D721Med (cell line): ENCODE results near the gene ZNF865.

Experiments
- DNase-seq: peaks from one replicate; pipeline ENCODE4 v3.0.0; 2011; ENCODE audit warnings: low spot score; ENCODE audit not compliant: insufficient read length
- FAIRE-seq: peaks from 2 replicates; lab custom pipeline; 2011; peaks lifted over from hg19 to GRCh38; lab: Jason Lieb, UNC
- CTCF ChIP-seq: IDR thresholded peaks from 2 replicates; pipeline ENCODE4 v1.5.1; 2012; ENCODE audit warnings: mild to moderate bottlenecking, control low read depth; ENCODE audit not compliant: insufficient read depth; ENCODE audit errors: missing control alignments

The ZNF865 gene

GRCh38 chr19:55598719-55599467, 6.6 kb upstream of the ZNF865 start:
- FAIRE-seq (no peak), DNase-seq (no peak)
- TF ChIP-seq CTCF: no peak

GRCh38 chr19:55599468-55599841, 6.0 kb upstream of the ZNF865 start, which contains the start of gene FIZ1:
FIZ1 (minus strand) TSS chr19:55599517; CDS start chr19:55597865, 1,652 bp downstream.
- no peak for TF ChIP-seq CTCF
- FAIRE-seq: no peak
- peak; percentile 62 for DNase-seq

DNA sequence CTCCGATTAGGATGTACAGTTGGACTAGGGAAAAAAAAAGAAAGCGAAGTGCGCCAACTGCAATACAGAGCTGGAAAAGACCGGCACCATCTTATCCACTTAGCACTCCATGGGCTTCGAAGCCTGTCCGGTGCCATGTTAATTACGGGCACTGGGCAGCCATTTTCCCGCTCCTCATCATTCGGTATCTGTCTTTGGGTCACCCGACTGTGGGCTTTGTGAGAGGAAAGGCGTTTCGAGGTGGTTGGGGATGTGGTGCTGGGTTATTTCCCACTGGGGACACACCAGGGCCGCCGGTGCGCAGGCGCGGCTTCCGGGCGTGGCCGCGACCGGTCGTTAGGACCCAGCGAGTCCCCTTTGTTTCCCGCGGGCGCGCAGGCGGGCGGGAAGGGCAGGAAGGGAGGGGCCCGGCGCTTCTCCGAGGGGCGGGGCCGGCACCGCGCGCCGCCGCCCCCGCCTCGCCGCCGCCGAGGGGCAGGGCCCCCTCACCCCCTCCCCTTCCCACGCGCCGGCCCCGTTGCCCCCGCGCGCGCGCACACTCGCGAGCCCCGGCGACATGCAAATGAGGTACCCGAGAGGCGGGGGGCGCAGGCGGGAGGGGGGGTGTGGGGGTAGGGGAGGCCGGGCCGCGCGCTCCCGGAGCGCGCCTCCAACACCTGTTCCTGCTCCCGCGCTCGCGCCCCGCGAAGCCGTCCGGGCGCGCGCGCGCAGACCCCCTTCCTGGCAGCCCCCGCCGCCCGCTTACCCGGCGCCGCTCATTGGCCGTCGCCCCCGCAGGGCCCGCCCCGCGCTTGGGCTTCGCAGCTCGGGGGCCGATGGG, 5.4 kb upstream of the ZNF865 start, which contains the start of gene ZNF524:
ZNF524 (plus strand) TSS at position 447 of the 820 bp plus-strand sequence. CDS start 1,825 bp downstream, outside the sequence.
- no peak for FAIRE-seq
- peak; percentile 82 for DNase-seq
- TF ChIP-seq CTCF: no peak

- no peak for TF ChIP-seq CTCF
These were observed 4.8 kb upstream of the ZNF865 start for GRCh38 chr19:55600662-55601028.

GRCh38 chr19:55601084-55601483, 4.4 kb upstream of the ZNF865 start:
- TF ChIP-seq CTCF: no peak
- no peak for DNase-seq
- FAIRE-seq: no peak

More at GRCh38 chr19:55600662-55601028, 4.8 kb upstream of the ZNF865 start:
- DNase-seq (no peak), FAIRE-seq (no peak)

DNA sequence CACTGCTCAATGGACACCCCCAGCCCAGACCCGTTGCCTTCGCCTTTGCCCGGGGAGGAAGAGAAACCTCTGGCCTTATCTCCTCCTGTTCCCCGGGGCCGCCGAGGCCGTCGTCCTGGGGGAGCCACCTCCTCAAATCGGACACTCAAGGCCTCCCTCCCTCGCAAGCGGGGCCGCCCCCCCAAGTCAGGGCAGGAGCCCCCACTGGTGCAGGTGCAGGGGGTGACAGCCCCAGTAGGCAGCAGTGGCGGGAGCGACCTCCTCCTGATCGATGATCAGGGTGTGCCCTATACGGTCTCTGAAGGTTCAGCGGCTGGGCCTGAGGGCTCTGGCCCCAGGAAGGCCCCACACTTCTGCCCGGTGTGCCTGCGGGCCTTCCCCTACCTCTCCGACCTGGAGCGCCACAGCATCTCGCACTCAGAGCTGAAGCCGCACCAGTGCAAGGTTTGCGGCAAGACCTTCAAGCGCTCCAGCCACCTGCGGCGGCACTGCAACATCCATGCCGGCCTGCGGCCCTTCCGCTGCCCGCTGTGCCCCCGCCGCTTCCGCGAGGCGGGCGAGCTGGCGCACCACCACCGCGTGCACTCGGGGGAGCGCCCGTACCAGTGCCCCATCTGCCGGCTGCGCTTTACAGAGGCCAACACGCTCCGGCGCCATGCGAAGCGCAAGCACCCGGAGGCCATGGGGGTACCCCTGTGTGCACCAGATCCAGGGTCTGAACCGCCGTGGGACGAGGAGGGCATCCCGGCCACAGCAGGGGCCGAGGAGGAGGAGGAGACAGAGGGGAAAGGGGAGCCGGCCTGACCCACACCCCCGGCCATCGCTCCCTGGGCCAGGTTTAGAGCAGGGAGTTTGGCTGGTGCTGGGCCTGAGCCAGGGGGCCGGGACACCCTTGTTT, 3.1 kb upstream of the ZNF865 start:
- no peak for TF ChIP-seq CTCF
- FAIRE-seq: no peak

More for the DNA sequence above, 3.1 kb upstream of the ZNF865 start:
- no peak for DNase-seq
